Pancreas (tissue), 10 donors: ENCODE data around the gene XYLT1. TPM values are rescaled to one million over a fixed set of nuclear protein-coding genes. Genes with fewer than 3 reads are reported as not detected.

Experiments
- ATAC-seq, 4 donors: fragments of 200-7000 bp; cut with Tn5 transposase; one replicate each; pipeline versions ENCODE4 v1.8.0 to v1.9.1; 2020; ENCODE audit warnings: mild to moderate bottlenecking in 4 of 4, moderate library complexity in 4 of 4
- DNase-seq, 6 donors: peaks; one replicate each; pipeline ENCODE4 v3.0.0-alpha.2; 2020
- FAIRE-seq: peaks from 2 replicates; lab custom pipeline; 2012; peaks lifted over from hg19 to GRCh38; lab: Jason Lieb, UNC
- H3K27ac ChIP-seq, 4 donors: fragments of 200-600 bp; sonication (generic); 1 replicate in 3 of 4; 2 replicates in 1 of 4; pipeline versions ENCODE4 v1.5.0 to v1.8.0; 2020
- H3K27me3 ChIP-seq, 4 donors: fragments of 200-600 bp; one replicate each; pipeline ENCODE4 v1.8.0; 2021
- H3K36me3 ChIP-seq, 3 donors: fragments of 200-600 bp; sonication (generic) in 1 of 3; one replicate each; pipeline versions ENCODE4 v1.5.0 to v1.8.0; 2020 to 2021
- H3K4me1 ChIP-seq, 3 donors: fragments of 200-600 bp; one replicate each; pipeline ENCODE4 v1.8.0; 2021
- H3K4me3 ChIP-seq, 4 donors: fragments of 200-600 bp; sonication (generic) in 2 of 4; one replicate each; pipeline versions ENCODE4 v1.5.0 to v1.8.0; 2020 to 2021
- H3K9me3 ChIP-seq, 4 donors: fragments of 200-600 bp; one replicate each; pipeline ENCODE4 v1.8.0; 2021
- WGBS, 2 donors: extraction: QIAGEN DNeasy Blood & Tissue Kit; methylation state at CpG; one replicate each; pipeline ENCODE4 v1.1.7; 2013; 5-methylcytosine and 5-hydroxymethylcytosine counted together
- intact Hi-C, 3 donors: fragments of 100-400 bp; cut with DNase I; formaldehyde crosslinking; loops; one replicate each; pipeline versions ENCODE4 v1.11.1 to v1.14.2; 2022
- polyA plus RNA-seq, 2 donors: library from polyadenylated mRNA; stranded (reverse); fragments of 200-250 nt; gene quantifications; one replicate each; pipeline ENCODE4 v1.2.3, GENCODE V29; 2013
- total RNA-seq, 6 donors: library from RNA; stranded (reverse); fragmentation: NEBNext Ultra II Directional in 4 of 6; extraction: Animal tissue kit (Norgen Biotek cat#: 25700) in 4 of 6; gene quantifications; one replicate each; pipeline versions ENCODE4 v1.2.1 to v1.2.4, GENCODE V29; 2021 to 2023
- TF ChIP-seq, protein P1 (sequence below), 4 donors: fragments of 200-600 bp; sonication (generic) in 3 of 4; IDR thresholded peaks; one replicate each; pipeline versions ENCODE4 v1.5.0 to v1.8.0; 2021; ENCODE audit warnings: antibody characterized with exemption in 4 of 4
- donor health status: healthy with polysubstance abuse.
- donor health status: DM: no; HTN: no; CAD: no; lungs with moderate emphysema.
- donor health status: DM: no; HTN: no; CAD: no.
- donor health status: control.
- donor health status: control.
- donor health status: Bipolar disorder and iron deficiency.
- donor health status: DM: yes; HTN: yes; CAD: no.
- donor health status: DM: no; HTN: no; CAD: no.
- donor health status: DM: no; HTN: no; CAD: no.
- donor health status: DM: yes; HTN: yes; CAD: no.

Gene XYLT1
- total and polyA plus RNA-seq, 8 donors = 1.6 to 8.2 (median 4.6) TPM

DNA sequence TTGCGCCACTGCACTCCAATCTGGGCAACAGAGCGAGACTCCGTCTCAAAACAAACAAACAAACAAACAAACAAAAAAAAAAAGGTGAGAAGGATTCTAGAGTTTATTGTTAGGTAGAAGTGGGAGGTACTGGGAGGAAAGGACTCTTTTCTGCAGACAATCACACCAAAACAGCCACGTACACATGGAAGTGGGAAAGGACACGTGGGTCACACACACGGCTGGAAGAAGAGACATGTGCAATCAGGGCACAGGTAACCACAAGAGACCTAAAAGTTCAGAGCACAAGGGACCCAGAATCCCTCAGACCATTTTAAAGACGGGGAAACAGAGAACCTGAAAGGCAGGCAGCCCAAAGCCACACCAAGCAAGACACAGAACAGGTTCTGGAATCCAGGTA, 20.5 kb downstream of the XYLT1 start:
- H3K4me1 ChIP-seq = peaks cover 0 to 3% (median 0%) of the 10 kb centered on the region in 3 donors

GRCh38 chr16:17448640-17449638, 21.8 kb downstream of the XYLT1 start:
- H3K36me3 ChIP-seq = no peaks in the 10 kb centered on the region
- intact Hi-C loops = no loop called here
- FAIRE-seq (no peak), ATAC-seq (peak in 3 of 4 donors; percentile 43 to 80 (median 76)), DNase-seq (peak in 5 of 6 donors; percentile 25 to 67 (median 53))
- TF ChIP-seq, protein P1, sequence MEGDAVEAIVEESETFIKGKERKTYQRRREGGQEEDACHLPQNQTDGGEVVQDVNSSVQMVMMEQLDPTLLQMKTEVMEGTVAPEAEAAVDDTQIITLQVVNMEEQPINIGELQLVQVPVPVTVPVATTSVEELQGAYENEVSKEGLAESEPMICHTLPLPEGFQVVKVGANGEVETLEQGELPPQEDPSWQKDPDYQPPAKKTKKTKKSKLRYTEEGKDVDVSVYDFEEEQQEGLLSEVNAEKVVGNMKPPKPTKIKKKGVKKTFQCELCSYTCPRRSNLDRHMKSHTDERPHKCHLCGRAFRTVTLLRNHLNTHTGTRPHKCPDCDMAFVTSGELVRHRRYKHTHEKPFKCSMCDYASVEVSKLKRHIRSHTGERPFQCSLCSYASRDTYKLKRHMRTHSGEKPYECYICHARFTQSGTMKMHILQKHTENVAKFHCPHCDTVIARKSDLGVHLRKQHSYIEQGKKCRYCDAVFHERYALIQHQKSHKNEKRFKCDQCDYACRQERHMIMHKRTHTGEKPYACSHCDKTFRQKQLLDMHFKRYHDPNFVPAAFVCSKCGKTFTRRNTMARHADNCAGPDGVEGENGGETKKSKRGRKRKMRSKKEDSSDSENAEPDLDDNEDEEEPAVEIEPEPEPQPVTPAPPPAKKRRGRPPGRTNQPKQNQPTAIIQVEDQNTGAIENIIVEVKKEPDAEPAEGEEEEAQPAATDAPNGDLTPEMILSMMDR (IDR thresholded peaks at IDR 0.05) = no peak
- peaks cover 0 to 3% (median 0%) of the 10 kb centered on the region in 3 donors for H3K4me1 ChIP-seq
- H3K27me3 ChIP-seq = no peaks in the 10 kb centered on the region
- H3K27ac ChIP-seq = no peak overlapping the region
- no peaks in the 10 kb centered on the region for H3K9me3 ChIP-seq
- no peak overlapping the region for H3K4me3 ChIP-seq
- WGBS, 2 donors = 57 to 58% methylated on average over 15 of the region's 15 CpGs

More for the DNA sequence above, 20.5 kb downstream of the XYLT1 start:
- Histone ChIP-seq H3K9me3 (no peaks in the 10 kb centered on the region), H3K27ac (no peak overlapping the region), H3K36me3 (no peaks in the 10 kb centered on the region), H3K4me3 (no peak overlapping the region), H3K27me3 (no peaks in the 10 kb centered on the region)
- no peak for DNase-seq
- FAIRE-seq = no peak
- intact Hi-C loops = no loop called here
- TF ChIP-seq, protein P1 (IDR thresholded peaks at IDR 0.05) = no peak
- ATAC-seq = no peak
- 90 to 91% methylated on average over 6 to 7 of the region's 7 CpGs for WGBS, 2 donors

- DNase-seq = no peak
- 67 to 74% methylated on average over 5 of the region's 5 CpGs for WGBS, 2 donors
- Histone ChIP-seq H3K27me3 (no peaks in the 10 kb centered on the region), H3K4me3 (no peak overlapping the region), H3K4me1 (no peaks in the 10 kb centered on the region), H3K36me3 (no peaks in the 10 kb centered on the region), H3K27ac (no peak overlapping the region), H3K9me3 (no peaks in the 10 kb centered on the region)
- no peak for FAIRE-seq
- ATAC-seq = no peak
- TF ChIP-seq, protein P1 (IDR thresholded peaks at IDR 0.05) = no peak
- intact Hi-C loops = no loop called here
These were observed 23.6 kb downstream of the XYLT1 start for GRCh38 chr16:17447101-17447569.

- H3K4me1 ChIP-seq = no peaks in the 10 kb centered on the region
- DNase-seq = no peak
- FAIRE-seq = no peak
- 47 to 60% methylated on average over 10 of the region's 10 CpGs for WGBS, 2 donors
- no peaks in the 10 kb centered on the region for H3K36me3 ChIP-seq
- TF ChIP-seq, protein P1 (IDR thresholded peaks at IDR 0.05) = no peak
- H3K9me3 ChIP-seq = no peaks in the 10 kb centered on the region
- H3K4me3 ChIP-seq = no peak overlapping the region
- H3K27ac ChIP-seq = no peak overlapping the region
- H3K27me3 ChIP-seq = no peaks in the 10 kb centered on the region
- intact Hi-C loops = no loop called here
- peak in 1 of 4 donors; percentile 23 for ATAC-seq
These were observed 24.1 kb downstream of the XYLT1 start for GRCh38 chr16:17446661-17447060.
